ENCODE measurements around the gene ABHD14A.

The ABHD14A gene

GRCh38 chr3:52021489-52022268 lies 46.8 kb downstream of the ABHD14A start:
- no peak for DNase-seq (ENCODE audit: low read depth)
- no peak overlapping the region for H3K4me3 ChIP-seq (ENCODE audit: control insufficient read depth, low read depth, low read length)
- TF ChIP-seq CTCF (IDR thresholded peaks at IDR 0.05; ENCODE audit: control insufficient read depth, insufficient read depth, low read depth, low read length, missing control alignments): no peak

DNA sequence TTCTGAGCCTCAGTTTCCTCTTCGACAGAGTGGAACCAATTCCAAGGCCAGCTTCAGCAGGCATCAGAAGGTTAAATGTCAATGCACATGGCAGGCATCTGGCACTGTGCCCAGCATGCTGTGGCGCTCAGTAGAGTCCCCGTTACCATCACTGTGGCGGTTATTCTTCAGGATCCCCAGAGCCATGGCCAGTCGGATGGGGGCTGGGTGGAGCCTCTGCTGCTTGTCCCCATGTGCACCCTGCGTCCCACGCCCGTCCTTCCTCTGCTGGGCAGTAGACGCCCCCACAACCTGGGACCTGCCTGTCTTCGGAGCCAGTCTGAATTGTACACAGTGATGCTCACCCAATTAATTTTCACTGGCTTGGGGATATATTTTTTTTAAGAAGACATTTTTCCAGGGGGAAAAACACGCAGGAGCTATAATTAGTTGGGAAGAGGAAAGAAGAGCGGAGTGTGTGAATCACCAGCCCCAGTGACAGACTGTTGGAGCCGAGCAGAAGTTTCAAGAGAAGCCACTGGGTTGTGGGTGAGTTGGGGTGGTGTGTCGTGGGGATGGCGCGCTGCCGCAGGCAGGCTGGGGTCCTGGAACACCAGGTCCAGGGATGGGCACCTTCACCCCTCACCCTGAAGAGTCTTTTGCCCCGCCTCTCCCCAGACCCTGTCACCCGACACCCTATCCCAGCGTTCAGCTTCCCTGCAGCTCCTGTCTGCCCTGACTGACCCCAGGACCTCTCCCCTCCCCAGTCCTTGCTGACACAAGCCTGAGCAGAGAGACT lies 47.6 kb downstream of the ABHD14A start:
- no peak overlapping the region for H3K4me3 ChIP-seq (ENCODE audit: control insufficient read depth, low read depth, low read length)
- no peak for TF ChIP-seq CTCF (IDR thresholded peaks at IDR 0.05; ENCODE audit: control insufficient read depth, insufficient read depth, low read depth, low read length, missing control alignments)
- DNase-seq (ENCODE audit: low read depth): no peak

DNA sequence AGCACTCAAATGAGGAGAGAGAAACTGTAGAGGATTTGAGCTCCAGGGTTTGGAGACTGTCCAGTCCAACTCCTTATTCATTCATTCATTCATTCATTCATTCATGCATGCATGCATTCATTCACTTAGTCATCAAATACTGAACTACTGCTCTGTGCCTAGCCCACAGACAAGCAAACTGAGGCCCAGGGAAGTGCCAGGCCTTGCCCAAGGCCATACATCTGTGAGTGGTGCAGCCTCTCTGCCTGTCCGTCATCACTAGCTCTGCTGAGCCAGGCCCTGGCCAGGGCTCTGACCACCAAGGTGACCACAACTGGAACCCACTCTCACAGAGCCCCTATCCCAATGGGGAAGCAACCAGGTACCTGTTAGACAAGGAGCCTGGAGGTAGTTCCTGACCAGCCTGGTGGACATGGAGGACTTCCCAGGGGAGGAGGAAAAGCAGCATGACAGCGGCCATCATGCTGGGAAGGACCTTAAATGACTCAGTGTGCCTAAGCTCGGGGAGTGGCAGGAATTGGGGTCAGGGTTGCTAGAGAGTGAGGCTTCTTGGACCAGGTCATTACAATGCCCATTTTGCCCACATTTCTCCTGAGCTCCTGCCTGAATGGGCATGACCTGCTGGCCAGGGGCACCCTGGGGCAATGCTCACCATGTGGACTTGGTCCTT lies 48.4 kb downstream of the ABHD14A start:
- no peak for TF ChIP-seq CTCF (IDR thresholded peaks at IDR 0.05; ENCODE audit: control insufficient read depth, insufficient read depth, low read depth, low read length, missing control alignments)
- DNase-seq (ENCODE audit: low read depth): no peak
- H3K4me3 ChIP-seq (ENCODE audit: control insufficient read depth, low read depth, low read length): no peak overlapping the region

- no peak for TF ChIP-seq CTCF (IDR thresholded peaks at IDR 0.05; ENCODE audit: control insufficient read depth, insufficient read depth, low read depth, low read length, missing control alignments)
- DNase-seq (ENCODE audit: low read depth): no peak
- H3K4me3 ChIP-seq (ENCODE audit: control insufficient read depth, low read depth, low read length): no peak overlapping the region
Observed at GRCh38 chr3:52023860-52024764, 49.2 kb downstream of the ABHD14A start.

DNA sequence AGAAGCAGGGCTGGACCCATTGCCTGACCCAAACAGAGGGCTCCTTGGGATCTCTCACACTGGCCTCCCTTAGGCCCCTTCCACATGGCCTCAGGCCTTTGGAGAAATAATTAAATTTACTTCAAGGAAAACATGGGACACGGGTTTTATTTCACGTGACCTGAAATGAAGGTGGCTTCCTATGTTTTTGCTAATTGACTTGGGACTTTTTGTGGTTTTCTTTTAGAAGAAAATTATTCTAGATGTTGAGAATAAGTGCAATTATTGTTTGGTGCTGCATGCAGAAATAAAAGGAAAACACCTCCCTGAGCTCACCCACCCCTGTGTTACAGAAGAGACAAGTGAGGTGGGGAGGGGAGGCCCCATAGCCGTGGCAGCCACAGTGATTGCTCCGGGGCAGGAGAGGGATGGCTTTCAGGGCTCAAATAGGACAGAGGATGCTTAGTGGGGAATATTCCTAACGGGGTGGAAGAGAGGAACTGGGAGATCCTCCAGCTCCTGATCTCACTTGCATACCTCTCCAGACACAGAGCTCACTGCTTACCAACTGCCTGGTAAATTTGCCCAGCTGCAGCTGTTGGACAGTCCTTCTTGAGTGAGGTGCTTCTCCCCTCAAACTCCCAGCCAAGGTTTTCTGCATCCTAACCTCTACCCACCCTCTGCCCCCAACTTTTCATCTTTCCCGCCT lies 50.0 kb downstream of the ABHD14A start:
- DNase-seq (ENCODE audit: low read depth): no peak
- H3K4me3 ChIP-seq (ENCODE audit: control insufficient read depth, low read depth, low read length): no peak overlapping the region
- TF ChIP-seq CTCF (IDR thresholded peaks at IDR 0.05; ENCODE audit: control insufficient read depth, insufficient read depth, low read depth, low read length, missing control alignments): no peak

Data from AG09309 (cell line).